Erythroblast (primary cell): ENCODE data around the gene DOCK9.

Source experiments
- GATA1 ChIP-seq: IDR thresholded peaks from 2 replicates; pipeline ENCODE4 v1.6.1; 2011; ENCODE audit warnings: low read depth, mild to moderate bottlenecking, control low read depth, low read length, moderate library complexity
- POLR2A ChIP-seq: IDR thresholded peaks from 2 replicates; pipeline ENCODE4 v1.6.1; 2011; ENCODE audit warnings: mild to moderate bottlenecking, low read length

- TF ChIP-seq POLR2A (no peak), GATA1 (no peak)
Observed at GRCh38 chr13:98937911-98938381, 39.9 kb downstream of the DOCK9 start.
